Measurements from ENCODE around the gene FER1L5. TPM values are rescaled to one million over a fixed set of nuclear protein-coding genes. Genes with fewer than 3 reads are reported as not detected.

Gene FER1L5
- total RNA-seq, 1 experiment from 2014 or later = 1.2 TPM

DNA sequence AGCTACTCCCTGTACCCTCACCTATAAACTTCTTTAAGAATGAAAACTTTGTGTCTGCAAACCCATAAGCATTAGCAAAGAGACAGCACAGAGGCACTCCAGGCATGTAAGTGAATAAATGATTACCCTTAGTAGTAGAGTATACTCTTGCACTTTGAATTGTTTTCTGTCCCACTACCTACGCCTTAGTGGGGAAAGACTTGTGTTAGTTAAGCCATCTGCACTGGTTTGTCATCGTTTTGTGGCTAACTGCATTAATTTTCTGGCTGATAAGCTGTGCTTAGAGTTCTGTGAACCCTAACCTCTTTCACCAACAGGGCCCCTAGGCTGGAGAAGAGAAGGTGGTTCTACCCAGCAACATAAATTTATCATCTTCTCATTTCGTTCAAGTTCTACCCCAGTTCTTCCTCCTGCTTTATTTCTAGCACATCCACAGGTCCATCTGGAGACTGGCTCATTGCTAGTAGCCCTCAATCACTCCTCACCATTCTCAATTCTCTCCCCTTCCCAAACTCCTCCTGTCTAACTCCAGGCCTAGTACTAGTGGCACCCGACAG is 96.6 kb downstream of the FER1L5 start:
- no peak overlapping the region for H4K5ac ChIP-seq (ENCODE audit: insufficient read length, low read depth, low read length)
- no peak overlapping the region for H3K23ac ChIP-seq (ENCODE audit: insufficient read length, low read depth, low read length)
- H2AK5ac ChIP-seq (ENCODE audit: insufficient read length, low read length) = no peak overlapping the region
- peak overlapping the region; percentile 40 for H3K9ac ChIP-seq (ENCODE audit: extremely low read depth, insufficient read length, low read length)
- no peaks in the 10 kb centered on the region; the same call in 1 of the 2 replicates for H3K4me1 ChIP-seq (ENCODE audit: insufficient read depth, low read length)
- peaks cover 6% of the 10 kb centered on the region for H3K23me2 ChIP-seq (ENCODE audit: insufficient read length, low read depth, low read length, poor library complexity, severe bottlenecking)
- H3K27me3 Mint-ChIP-seq (ENCODE audit: low read depth) = no peaks in the 10 kb centered on the region
- H3K4me1 Mint-ChIP-seq = peaks cover 10 to 11% of the 10 kb centered on the region in 2 experiments
- H2BK15ac ChIP-seq (ENCODE audit: low read depth, low read length) = no peak overlapping the region
- no peak overlapping the region for H3K4ac ChIP-seq (ENCODE audit: low read depth, low read length)
- no CpG with 5 or more reads among the region's 4 CpGs for WGBS (ENCODE audit: extremely low coverage, insufficient read length, low lambda C conversion rate)
- H3K4me2 ChIP-seq (ENCODE audit: insufficient read depth, insufficient read length, low read length) = peak overlapping the region; percentile 88
- H3K4me3 Mint-ChIP-seq = peak overlapping the region; percentile 97 to 99
- peaks cover 9 to 39% (median 32%) of the 10 kb centered on the region in 3 experiments; a peak in 6 of 7 replicates for H3K36me3 Mint-ChIP-seq (ENCODE audit: insufficient read depth in 1 of 3, low read depth in 3 of 3)
- no peak overlapping the region for H3T11ph ChIP-seq (ENCODE audit: low read length)
- no peak overlapping the region for H2BK12ac ChIP-seq (ENCODE audit: insufficient read length, low read depth, low read length)
- TF ChIP-seq, protein P1, sequence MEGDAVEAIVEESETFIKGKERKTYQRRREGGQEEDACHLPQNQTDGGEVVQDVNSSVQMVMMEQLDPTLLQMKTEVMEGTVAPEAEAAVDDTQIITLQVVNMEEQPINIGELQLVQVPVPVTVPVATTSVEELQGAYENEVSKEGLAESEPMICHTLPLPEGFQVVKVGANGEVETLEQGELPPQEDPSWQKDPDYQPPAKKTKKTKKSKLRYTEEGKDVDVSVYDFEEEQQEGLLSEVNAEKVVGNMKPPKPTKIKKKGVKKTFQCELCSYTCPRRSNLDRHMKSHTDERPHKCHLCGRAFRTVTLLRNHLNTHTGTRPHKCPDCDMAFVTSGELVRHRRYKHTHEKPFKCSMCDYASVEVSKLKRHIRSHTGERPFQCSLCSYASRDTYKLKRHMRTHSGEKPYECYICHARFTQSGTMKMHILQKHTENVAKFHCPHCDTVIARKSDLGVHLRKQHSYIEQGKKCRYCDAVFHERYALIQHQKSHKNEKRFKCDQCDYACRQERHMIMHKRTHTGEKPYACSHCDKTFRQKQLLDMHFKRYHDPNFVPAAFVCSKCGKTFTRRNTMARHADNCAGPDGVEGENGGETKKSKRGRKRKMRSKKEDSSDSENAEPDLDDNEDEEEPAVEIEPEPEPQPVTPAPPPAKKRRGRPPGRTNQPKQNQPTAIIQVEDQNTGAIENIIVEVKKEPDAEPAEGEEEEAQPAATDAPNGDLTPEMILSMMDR (conservative IDR thresholded peaks at IDR 0.05) = no peak
- H3K27ac ChIP-seq (ENCODE audit: insufficient read length, low read depth, low read length) = no peak overlapping the region
- H2BK120ac ChIP-seq (ENCODE audit: low read depth, low read length, poor library complexity, severe bottlenecking) = no peak overlapping the region
- no peak overlapping the region for H4K8ac ChIP-seq (replicated peaks; ENCODE audit: insufficient read length, low read depth, low read length)
- no peak overlapping the region for H2BK20ac ChIP-seq (ENCODE audit: low read depth, low read length, poor library complexity, severe bottlenecking)
- H2BK5ac ChIP-seq (ENCODE audit: insufficient read length, low read length) = no peak overlapping the region
- no peak overlapping the region for H4K91ac ChIP-seq (ENCODE audit: insufficient read length, low read depth, low read length)
- H2AFZ ChIP-seq (ENCODE audit: low read length) = no peak overlapping the region
- no peak overlapping the region for H3K14ac ChIP-seq (ENCODE audit: insufficient read depth, low read length)
- no peaks in the 10 kb centered on the region for H3K79me1 ChIP-seq (ENCODE audit: insufficient read depth, low read depth, low read length, poor library complexity, severe bottlenecking)
- no peak overlapping the region for H3K56ac ChIP-seq (ENCODE audit: insufficient read length, low read depth, low read length)
- H3K79me2 ChIP-seq (ENCODE audit: insufficient read depth, low read length) = peaks cover 6% of the 10 kb centered on the region; the same call in 1 of the 2 replicates
- H3K27me3 ChIP-seq (ENCODE audit: insufficient read depth, low read length) = no peaks in the 10 kb centered on the region
- no peak for DNase-seq
- H3K27ac Mint-ChIP-seq = peak overlapping the region; percentile 74 to 99 (median 95); a peak in 6 of 7 replicates
- no peaks in the 10 kb centered on the region for H3K9me3 Mint-ChIP-seq
- H3K9me3 ChIP-seq (ENCODE audit: control insufficient read depth, low read depth, low read length) = no peaks in the 10 kb centered on the region
- H3K18ac ChIP-seq (ENCODE audit: insufficient read length, low read depth, low read length) = no peak overlapping the region
- no peaks in the 10 kb centered on the region for H4K20me1 ChIP-seq (ENCODE audit: control insufficient read depth, insufficient read depth, insufficient read length)
